ENCODE measurements around the gene TAS2R41. TPM values are rescaled to one million over a fixed set of nuclear protein-coding genes. Genes with fewer than 3 reads are reported as not detected.

Gene TAS2R41
- total RNA-seq, result not detected in 2 replicates

GRCh38 chr7:143477501-143478150 is at the start of gene TAS2R41:
TAS2R41 (plus strand) TSS chr7:143477873; CDS start chr7:143477873, 0 bp downstream.
- no peak for TF ChIP-seq CTCF (IDR thresholded peaks at IDR 0.05; ENCODE audit: insufficient read depth, low read depth, low read length)
- H3K4me3 ChIP-seq (ENCODE audit: low read depth, low read length), result no peak within 1 kb of the TSS
- no peak for DNase-seq (ENCODE audit: low read depth)

GRCh38 chr7:143429770-143430698 is 47.6 kb upstream of the TAS2R41 start:
- no peak for TF ChIP-seq CTCF (IDR thresholded peaks at IDR 0.05; ENCODE audit: insufficient read depth, low read depth, low read length)
- no peak for DNase-seq (ENCODE audit: low read depth)
- no peak overlapping the region for H3K4me3 ChIP-seq (ENCODE audit: low read depth, low read length)

- H3K4me3 ChIP-seq (ENCODE audit: low read depth, low read length), result no peak overlapping the region
- no peak for DNase-seq (ENCODE audit: low read depth)
- TF ChIP-seq CTCF (IDR thresholded peaks at IDR 0.05; ENCODE audit: insufficient read depth, low read depth, low read length), result no peak
Measured at GRCh38 chr7:143431109-143431508, 46.6 kb upstream of the TAS2R41 start.

GRCh38 chr7:143433759-143434158 is 43.9 kb upstream of the TAS2R41 start:
- no peak overlapping the region for H3K4me3 ChIP-seq (ENCODE audit: low read depth, low read length)
- no peak for TF ChIP-seq CTCF (IDR thresholded peaks at IDR 0.05; ENCODE audit: insufficient read depth, low read depth, low read length)

GRCh38 chr7:143434660-143435059 is 43.0 kb upstream of the TAS2R41 start:
- TF ChIP-seq CTCF (IDR thresholded peaks at IDR 0.05; ENCODE audit: insufficient read depth, low read depth, low read length), result no peak
- DNase-seq (ENCODE audit: low read depth), result no peak
- no peak overlapping the region for H3K4me3 ChIP-seq (ENCODE audit: low read depth, low read length)

More at GRCh38 chr7:143433759-143434158, 43.9 kb upstream of the TAS2R41 start:
- no peak for DNase-seq (ENCODE audit: low read depth)

- TF ChIP-seq CTCF (IDR thresholded peaks at IDR 0.05; ENCODE audit: insufficient read depth, low read depth, low read length), result no peak
- no peak overlapping the region for H3K4me3 ChIP-seq (ENCODE audit: low read depth, low read length)
- DNase-seq (ENCODE audit: low read depth), result no peak
Measured at GRCh38 chr7:143435266-143435665, 42.4 kb upstream of the TAS2R41 start.
